NOMO-1 treated with DMSO at 0.1 percent for 48 hours (cell line): ENCODE results near the gene KIRREL1.

Experiments used
- DNase-seq: peaks from one replicate; lab custom pipeline; 2025; ENCODE audit not compliant: unreplicated experiment; lab: John Stamatoyannopoulos, UW

Gene KIRREL1

GRCh38 chr1:158067662-158068061 lies 74.2 kb downstream of the KIRREL1 start:
- no peak for DNase-seq

GRCh38 chr1:158068918-158069317 lies 75.5 kb downstream of the KIRREL1 start:
- DNase-seq = no peak

- DNase-seq = no peak
These were observed 77.7 kb downstream of the KIRREL1 start for GRCh38 chr1:158071138-158071537.

GRCh38 chr1:158075078-158075477 lies 81.6 kb downstream of the KIRREL1 start:
- DNase-seq = no peak

- DNase-seq = no peak
These were observed 83.0 kb downstream of the KIRREL1 start for GRCh38 chr1:158076441-158076840.

GRCh38 chr1:158077411-158078256 lies 84.2 kb downstream of the KIRREL1 start:
- no peak for DNase-seq

- no peak for DNase-seq
These were observed 85.2 kb downstream of the KIRREL1 start for GRCh38 chr1:158078569-158079080.

GRCh38 chr1:158080066-158080465 lies 86.6 kb downstream of the KIRREL1 start:
- DNase-seq = no peak

GRCh38 chr1:158084336-158084735 lies 90.9 kb downstream of the KIRREL1 start:
- no peak for DNase-seq

- DNase-seq = no peak
These were observed 91.3 kb downstream of the KIRREL1 start for GRCh38 chr1:158084747-158085146.

- peak; percentile 63 for DNase-seq
These were observed 94.0 kb downstream of the KIRREL1 start for GRCh38 chr1:158087320-158087927.

- no peak for DNase-seq
These were observed 96.0 kb downstream of the KIRREL1 start for GRCh38 chr1:158089476-158089875.

- DNase-seq = no peak
These were observed 96.6 kb downstream of the KIRREL1 start for GRCh38 chr1:158089925-158090637.

GRCh38 chr1:158093376-158093775 lies 99.9 kb downstream of the KIRREL1 start:
- no peak for DNase-seq

- no peak for DNase-seq
These were observed 101.1 kb downstream of the KIRREL1 start for GRCh38 chr1:158094571-158094970.

- DNase-seq = peak; percentile 6
These were observed 102.4 kb downstream of the KIRREL1 start for GRCh38 chr1:158095737-158096335.

GRCh38 chr1:158098256-158098655 lies 104.8 kb downstream of the KIRREL1 start:
- no peak for DNase-seq

GRCh38 chr1:158099185-158099584 lies 105.7 kb downstream of the KIRREL1 start:
- no peak for DNase-seq

- DNase-seq = no peak
These were observed 107.1 kb downstream of the KIRREL1 start for GRCh38 chr1:158100498-158100897.

- no peak for DNase-seq
These were observed 108.0 kb downstream of the KIRREL1 start for GRCh38 chr1:158101455-158101854.

GRCh38 chr1:158101927-158102326 lies 108.5 kb downstream of the KIRREL1 start:
- DNase-seq = no peak
